CD4-positive, alpha-beta T cell treated with Interleukin-2 at 100 ng/mL for 4 hours (primary cell): ENCODE measurements around the gene ISYNA1.

Experiments
- DNase-seq: peaks from one replicate; pipeline ENCODE4 v3.0.0-alpha.2; 2020; ENCODE audit warnings: low spot score

ISYNA1 gene

GRCh38 chr19:18467978-18468377 is 30.0 kb upstream of the ISYNA1 start:
- no peak for DNase-seq

DNA sequence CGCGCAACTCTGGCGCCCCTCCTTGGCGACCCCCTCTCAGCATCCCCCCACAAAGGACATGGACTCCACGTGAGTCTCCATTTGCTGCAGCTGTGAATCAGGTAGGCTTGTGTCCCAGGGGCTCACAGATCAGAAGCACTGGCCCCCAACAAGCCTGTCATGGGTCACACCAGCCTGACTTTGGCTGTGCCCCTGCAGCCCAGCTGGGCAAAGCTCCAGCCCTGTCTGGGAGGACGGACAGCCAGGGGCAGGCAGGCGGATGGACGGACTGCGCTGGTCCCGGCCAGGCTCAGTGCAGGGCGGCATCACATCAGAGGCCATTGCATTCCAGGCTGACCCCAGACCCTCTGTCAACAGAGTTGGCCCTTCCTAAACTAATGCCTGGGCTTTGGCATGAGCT is 28.4 kb upstream of the ISYNA1 start:
- no peak for DNase-seq

GRCh38 chr19:18465964-18466339 is 28.0 kb upstream of the ISYNA1 start:
- DNase-seq = no peak

GRCh38 chr19:18465214-18465963 is 27.5 kb upstream of the ISYNA1 start:
- no peak for DNase-seq

- no peak for DNase-seq
Measured at GRCh38 chr19:18464646-18465045, 26.7 kb upstream of the ISYNA1 start.

GRCh38 chr19:18461471-18461870 is 23.5 kb upstream of the ISYNA1 start:
- DNase-seq = no peak

GRCh38 chr19:18460900-18461299 is 23.0 kb upstream of the ISYNA1 start:
- DNase-seq = no peak

DNA sequence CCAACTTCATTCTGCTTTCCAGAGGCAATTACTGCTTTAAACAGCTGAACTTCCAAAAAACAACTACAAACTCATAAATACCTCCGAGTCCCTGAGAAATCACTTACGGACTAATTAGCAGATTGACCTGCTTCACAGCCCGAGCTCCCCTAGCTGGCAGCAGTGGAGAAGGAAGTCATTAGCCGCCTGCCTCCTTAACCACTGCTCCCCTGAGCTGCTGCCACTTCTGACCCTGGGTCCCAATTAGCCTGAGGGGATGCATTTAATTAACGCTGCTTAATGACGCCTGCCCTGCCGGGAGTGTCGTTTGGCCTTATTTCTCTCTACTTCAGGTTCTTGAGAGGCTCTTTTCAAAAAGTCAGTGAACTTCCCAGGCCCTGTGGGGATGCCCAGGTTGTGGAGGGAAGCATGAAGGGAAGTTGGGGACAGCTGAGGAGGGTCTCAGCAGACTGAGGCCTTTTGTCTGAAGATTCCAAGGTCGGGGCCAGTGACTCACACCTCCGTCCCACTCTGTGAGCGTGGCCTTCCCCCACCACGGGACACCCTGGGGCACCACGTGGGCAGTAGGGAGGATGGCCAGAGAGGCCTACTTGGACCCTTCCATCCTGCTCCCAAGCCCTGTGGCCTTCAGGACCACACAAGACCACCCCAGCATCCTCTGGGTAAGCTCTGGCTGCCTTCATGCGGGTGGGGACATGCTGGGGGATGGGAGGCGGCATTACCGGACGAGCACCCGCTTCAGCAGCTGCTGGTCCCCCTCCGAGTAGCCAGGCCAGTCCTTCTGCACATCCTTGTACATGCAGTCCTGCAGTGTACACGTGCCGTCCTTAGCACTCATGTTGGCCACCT is 19.8 kb upstream of the ISYNA1 start:
- no peak for DNase-seq

GRCh38 chr19:18456974-18457373 is 19.0 kb upstream of the ISYNA1 start:
- no peak for DNase-seq

GRCh38 chr19:18456279-18456678 is 18.3 kb upstream of the ISYNA1 start:
- no peak for DNase-seq

DNA sequence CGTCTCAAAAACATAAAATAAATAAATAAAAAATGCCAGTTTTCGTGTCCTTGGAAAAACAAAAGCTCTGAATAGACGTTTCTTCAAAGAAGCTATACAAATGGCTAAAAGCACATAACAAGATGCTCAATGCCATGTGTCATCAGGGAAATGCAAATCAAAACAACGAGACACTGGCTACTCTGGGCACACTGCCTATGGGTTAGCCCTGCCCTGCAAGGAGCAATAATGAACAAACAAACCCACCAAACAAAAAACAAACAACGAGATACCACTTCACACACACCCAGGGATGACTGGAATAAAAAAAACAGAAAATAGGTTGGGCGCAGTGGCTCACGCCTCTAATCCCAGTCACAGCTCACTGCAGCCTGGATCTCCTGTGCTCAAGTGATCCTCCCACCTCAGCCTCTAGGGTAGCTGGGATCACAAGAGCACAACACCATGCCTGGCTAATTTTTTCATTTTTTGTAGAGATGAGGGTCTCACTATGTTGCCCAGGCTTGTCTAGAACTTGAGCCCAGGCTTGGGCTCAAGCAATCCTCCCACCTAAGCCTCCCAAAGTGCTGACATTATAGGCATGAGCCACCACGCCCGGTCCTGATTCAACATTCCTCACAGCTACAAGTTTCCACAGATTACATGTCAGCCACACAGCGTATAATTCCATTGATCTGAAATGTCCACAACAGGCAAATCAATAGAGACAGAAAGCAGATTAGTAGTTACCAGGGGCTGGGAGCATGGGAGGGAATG is 15.5 kb upstream of the ISYNA1 start:
- no peak for DNase-seq

- no peak for DNase-seq
Measured at GRCh38 chr19:18452386-18452785, 14.5 kb upstream of the ISYNA1 start.

- peak; percentile 89 for DNase-seq
Measured at GRCh38 chr19:18450931-18451836, 13.3 kb upstream of the ISYNA1 start.

- no peak for DNase-seq
Measured at GRCh38 chr19:18450021-18450930, 12.3 kb upstream of the ISYNA1 start.

DNA sequence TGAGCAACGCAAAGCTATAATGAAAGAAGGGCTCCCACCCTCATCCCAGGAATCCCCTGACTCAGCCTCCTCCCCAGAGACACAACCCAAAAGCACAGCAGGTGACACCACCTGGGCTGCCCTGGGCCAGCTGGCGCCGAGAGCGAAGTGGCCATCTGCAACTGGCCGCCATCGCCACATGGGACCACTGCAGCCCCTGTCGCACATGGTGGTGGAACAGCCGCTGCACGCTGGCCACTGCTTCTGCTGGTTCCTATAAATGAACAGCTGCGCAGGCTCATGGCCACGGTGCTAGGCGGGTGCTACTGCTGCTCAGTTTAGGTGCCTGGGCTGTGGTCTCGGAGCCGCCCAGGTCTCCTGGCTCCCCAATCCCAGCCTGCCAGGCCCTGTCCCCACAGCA is 11.6 kb upstream of the ISYNA1 start:
- no peak for DNase-seq

DNA sequence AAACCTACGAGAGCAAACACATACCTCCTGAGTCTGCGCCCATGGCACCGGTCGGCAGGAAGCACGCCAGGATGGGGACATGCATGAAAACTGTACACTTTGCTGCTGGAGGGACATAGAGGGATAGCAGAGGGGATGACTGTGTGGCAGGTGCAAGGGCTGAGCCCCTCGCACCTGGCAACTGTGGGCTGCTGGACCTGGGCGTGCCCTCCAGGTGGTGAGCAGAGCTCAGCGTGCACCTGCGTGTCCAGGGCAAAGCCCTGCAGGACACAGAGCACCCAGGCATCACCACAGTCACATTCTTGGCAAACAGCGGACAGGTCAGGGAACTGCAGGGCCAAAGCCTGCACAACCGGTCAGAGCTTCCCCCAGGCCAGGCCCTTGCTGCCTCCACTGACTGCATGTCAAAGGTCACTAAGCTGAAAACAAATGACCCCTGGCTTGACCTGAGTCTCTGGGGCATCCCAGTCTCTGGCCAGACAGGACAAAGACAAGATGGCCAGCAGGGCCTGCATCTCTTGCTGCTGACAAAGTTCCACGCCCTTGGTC is 9.0 kb upstream of the ISYNA1 start:
- no peak for DNase-seq

- no peak for DNase-seq
Measured at GRCh38 chr19:18446145-18446810, 8.3 kb upstream of the ISYNA1 start.

DNA sequence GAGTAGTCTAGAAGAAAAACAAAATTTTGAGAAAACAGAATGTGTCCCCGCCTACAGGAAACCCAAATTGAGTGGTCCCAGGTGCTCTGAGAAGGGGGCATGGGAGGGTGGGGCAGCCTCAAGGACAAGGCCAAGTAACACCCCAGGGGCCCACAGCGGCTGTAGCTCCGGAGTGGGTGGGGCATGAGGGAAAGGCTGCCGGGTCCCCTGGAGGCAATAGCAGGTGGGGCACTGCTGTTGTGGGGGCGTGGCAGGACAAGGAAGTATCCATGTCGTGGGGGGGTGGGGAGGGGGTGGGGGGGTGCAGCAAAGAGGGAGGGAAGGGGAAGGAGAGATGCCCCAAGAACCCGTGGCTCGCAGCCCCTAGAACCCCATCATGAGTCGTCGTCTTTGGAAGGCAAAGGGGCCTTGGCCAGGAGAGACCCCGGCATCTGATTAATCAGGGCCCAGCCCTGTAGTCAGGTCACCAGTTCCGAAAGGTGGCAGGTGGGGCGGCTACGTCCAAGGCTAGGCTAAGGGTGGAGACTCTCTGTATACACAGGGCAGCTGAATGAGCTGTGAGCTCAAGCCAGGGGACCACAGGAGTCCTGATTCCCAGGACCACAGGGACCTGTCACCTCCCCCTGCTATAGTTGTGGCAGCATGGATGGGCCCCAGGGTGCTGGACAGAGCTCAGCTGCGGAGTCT is 7.5 kb upstream of the ISYNA1 start:
- no peak for DNase-seq

DNA sequence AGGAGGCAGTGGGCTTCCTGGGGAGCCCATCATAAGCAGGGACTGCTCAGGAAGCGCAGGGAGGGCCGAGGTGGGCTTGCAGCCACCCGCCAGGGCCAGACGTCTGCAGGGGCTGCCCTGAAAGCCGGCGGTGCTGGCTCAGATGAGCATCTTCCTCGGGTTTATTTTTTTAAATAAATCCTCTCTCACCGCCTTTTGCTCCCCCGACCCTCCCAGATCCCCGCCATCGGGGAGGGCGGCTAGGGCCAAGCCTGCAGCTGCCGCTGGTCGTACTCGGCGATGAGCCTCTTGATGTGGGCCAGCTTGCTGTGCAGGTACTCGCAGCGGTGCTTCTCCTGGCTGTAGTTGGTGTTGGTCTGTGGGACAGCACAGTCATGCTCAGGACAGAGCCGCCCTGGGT is 6.6 kb upstream of the ISYNA1 start:
- no peak for DNase-seq
